Activated CD8-positive, alpha-beta memory T cell treated with anti-CD3 and anti-CD28 coated beads for 36 hours (primary cell): ENCODE measurements around the gene GGA3. TPM values are rescaled to one million over a fixed set of nuclear protein-coding genes. Genes with fewer than 3 reads are reported as not detected.
"Not testable (repeated sequence)": the region's sequence is repeated elsewhere in the genome, so short reads cannot be mapped to it uniquely, and the experiment has no call there.

Experiments used
- CTCF ChIA-PET: fragments of 350-600 bp; sonication (Branson Sonifier 250); formaldehyde crosslinking; loops from one replicate; lab custom pipeline; 2021; ENCODE audit warnings: antibody characterized with exemption; lab: Charles Lee
- POLR2A ChIA-PET: fragments of 350-600 bp; sonication (Branson Sonifier 250); formaldehyde crosslinking; loops from one replicate; lab custom pipeline; 2021; ENCODE audit warnings: antibody characterized with exemption; lab: Charles Lee
- total RNA-seq, 2 experiments: library from RNA; stranded (reverse); gene quantifications; one replicate each; pipeline ENCODE4 v1.2.3, GENCODE V29; 2021

The GGA3 gene
- total RNA-seq, 2 experiments from 2014 or later: 67.5 to 68.8 TPM

- POLR2A ChIA-PET: not testable (repeated sequence)
- CTCF ChIA-PET: interaction anchor here (0.5 to 2.4 kb wide), 2 partner anchors 10 to 12 kb away, joined by 3 to 8 read pairs; partner anchors contain the start of gene MIF4GD
Measured at GRCh38 chr17:75280189-75280588, 18.8 kb upstream of the GGA3 start.

- ChIA-PET CTCF (interaction anchor here (0.6 to 1.5 kb wide), 4 partner anchors 16 to 119 kb away, joined by 3 to 4 read pairs (median 3); partner anchors contain the start of genes GGA3 and MRPS7), POLR2A (no interaction called here)
Measured at GRCh38 chr17:75277664-75278071, 16.3 kb upstream of the GGA3 start.

- ChIA-PET CTCF (interaction anchor here (1.4 kb wide), 1 partner anchor 34 kb away, joined by 4 read pairs; no protein-coding TSS in a partner anchor), POLR2A (interaction anchor here (4.6 kb wide), 1 partner anchor 15 kb away, joined by 35 read pairs; the partner anchor contains the start of gene SLC25A19)
Measured at GRCh38 chr17:75273977-75274708, 12.7 kb upstream of the GGA3 start.

- ChIA-PET CTCF (interaction anchor here (1.1 to 3.9 kb wide), 3 partner anchors 11 to 133 kb away, joined by 3 to 50 read pairs (median 4); partner anchors contain the start of genes GGA3, GRB2, MRPS7 and SLC25A19), POLR2A (interaction anchor here (0.6 to 4.6 kb wide), 4 partner anchors 11 to 129 kb away, joined by 3 to 69 read pairs (median 20); partner anchors contain the start of genes GGA3, MRPS7 and SLC25A19)
Measured at GRCh38 chr17:75272848-75273184, 11.4 kb upstream of the GGA3 start.

- ChIA-PET CTCF (interaction anchor here (0.6 to 3.9 kb wide), 9 partner anchors 11 to 140 kb away, joined by 3 to 50 read pairs (median 11); partner anchors contain the start of genes GGA3, GRB2, MRPS7 and SLC25A19), POLR2A (interaction anchor here (0.6 to 4.6 kb wide), 6 partner anchors 10 to 238 kb away, joined by 3 to 69 read pairs (median 4); partner anchors contain the start of genes GGA3, MRPS7 and SLC25A19)
Measured at GRCh38 chr17:75271955-75272847, 10.8 kb upstream of the GGA3 start.

- ChIA-PET CTCF (interaction anchor here (0.6 to 3.9 kb wide), 26 partner anchors 10 to 245 kb away, joined by 3 to 50 read pairs (median 4); partner anchors contain the start of genes GGA3, GRB2, MRPS7 and NT5C), POLR2A (interaction anchor here (0.6 to 4.6 kb wide), 12 partner anchors 8 to 237 kb away, joined by 3 to 69 read pairs (median 4); partner anchors contain the start of genes GGA3, GRB2, MRPS7 and SLC25A19)
Measured at GRCh38 chr17:75271233-75271954, 10.0 kb upstream of the GGA3 start.

- ChIA-PET CTCF (interaction anchor here (0.6 to 3.9 kb wide), 27 partner anchors 9 to 246 kb away, joined by 3 to 50 read pairs (median 5); partner anchors contain the start of genes GGA3, GRB2, MRPS7 and NT5C), POLR2A (interaction anchor here (0.6 to 4.6 kb wide), 14 partner anchors 8 to 237 kb away, joined by 3 to 69 read pairs (median 4); partner anchors contain the start of genes GGA3, GRB2, MRPS7 and SLC25A19)
Measured at GRCh38 chr17:75270966-75271232, 9.5 kb upstream of the GGA3 start, which contains the start of gene MIF4GD. Gene MIF4GD, minus strand, starts transcription at chr17:75271231. Its CDS starts 1,036 bp downstream, at chr17:75270195.

- ChIA-PET POLR2A (interaction anchor here (0.6 to 4.6 kb wide), 14 partner anchors 9 to 142 kb away, joined by 3 to 69 read pairs (median 4); partner anchors contain the start of genes GGA3, GRB2, MRPS7 and SLC25A19), CTCF (interaction anchor here (0.6 to 3.9 kb wide), 30 partner anchors 9 to 246 kb away, joined by 3 to 50 read pairs (median 4); partner anchors contain the start of genes GGA3, GRB2, MRPS7 and NT5C)
Measured at GRCh38 chr17:75270218-75270965, 9.0 kb upstream of the GGA3 start.

- ChIA-PET POLR2A (interaction anchor here (0.6 to 4.6 kb wide), 7 partner anchors 8 to 364 kb away, joined by 3 to 69 read pairs (median 10); partner anchors contain the start of genes GGA3, MRPS7 and SLC25A19), CTCF (interaction anchor here (0.5 to 3.9 kb wide), 18 partner anchors 8 to 156 kb away, joined by 3 to 50 read pairs (median 5); partner anchors contain the start of genes GGA3, GRB2, MRPS7 and SLC25A19)
Measured at GRCh38 chr17:75269844-75270217, 8.4 kb upstream of the GGA3 start.

GRCh38 chr17:75267411-75268232 is 6.2 kb upstream of the GGA3 start:
- ChIA-PET CTCF (interaction anchor here (0.7 to 1.1 kb wide), 2 partner anchors 12 to 95 kb away, joined by 3 read pairs; no protein-coding TSS in a partner anchor), POLR2A (no interaction called here)

GRCh38 chr17:75267153-75267410 is 5.7 kb upstream of the GGA3 start:
- CTCF ChIA-PET: interaction anchor here (1.1 kb wide), 1 partner anchor 96 kb away, joined by 3 read pairs; no protein-coding TSS in a partner anchor
- POLR2A ChIA-PET: no interaction called here

- CTCF ChIA-PET: interaction anchor here (1.1 kb wide), 1 partner anchor 97 kb away, joined by 3 read pairs; no protein-coding TSS in a partner anchor
- POLR2A ChIA-PET: no interaction called here
Measured at GRCh38 chr17:75266316-75267152, 5.1 kb upstream of the GGA3 start.

GRCh38 chr17:75265614-75266315 is 4.4 kb upstream of the GGA3 start:
- ChIA-PET POLR2A (no interaction called here), CTCF (interaction anchor here (1.0 to 1.3 kb wide), 2 partner anchors 24 to 56 kb away, joined by 3 read pairs; no protein-coding TSS in a partner anchor)

GRCh38 chr17:75263055-75263454 is 1.6 kb upstream of the GGA3 start:
- CTCF ChIA-PET: interaction anchor here (0.9 to 4.3 kb wide), 6 partner anchors 8 to 149 kb away, joined by 3 to 50 read pairs (median 6); partner anchors contain the start of genes MIF4GD and SLC25A19
- POLR2A ChIA-PET: interaction anchor here (1.0 to 3.4 kb wide), 3 partner anchors 8 to 142 kb away, joined by 4 to 69 read pairs (median 7); partner anchors contain the start of genes GRB2 and MIF4GD
